Measurements from ENCODE around the gene FAM107B. TPM values are rescaled to one million over a fixed set of nuclear protein-coding genes. Genes with fewer than 3 reads are reported as not detected.

The FAM107B gene
- total and polyA plus RNA-seq, 10 of the 15 experiments (the other 5 are each of a cell fraction or from before 2014, with no cell fraction given): 22.9 to 162 (median 86.6) TPM

DNA sequence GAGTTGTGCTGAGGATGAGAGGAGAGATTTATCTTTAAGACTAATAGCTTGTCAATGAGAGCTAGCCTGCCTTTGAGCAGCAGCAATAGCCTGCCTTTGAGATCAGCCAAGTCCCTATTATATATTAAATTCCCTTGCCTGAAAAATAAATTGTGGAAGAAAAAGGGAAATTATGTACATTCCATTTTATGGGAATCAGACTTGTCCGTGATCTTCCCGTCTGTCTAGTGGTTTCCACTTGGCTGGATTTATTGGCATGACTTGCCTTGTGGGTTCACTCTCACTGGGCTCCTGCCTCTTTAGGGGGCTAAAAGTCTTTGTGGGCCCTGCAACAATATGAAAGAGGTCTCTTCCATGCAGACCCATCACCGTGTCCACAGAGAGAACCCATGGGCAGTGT, 272.3 kb downstream of the FAM107B start (continued):
- TF ChIP-seq, protein P1, sequence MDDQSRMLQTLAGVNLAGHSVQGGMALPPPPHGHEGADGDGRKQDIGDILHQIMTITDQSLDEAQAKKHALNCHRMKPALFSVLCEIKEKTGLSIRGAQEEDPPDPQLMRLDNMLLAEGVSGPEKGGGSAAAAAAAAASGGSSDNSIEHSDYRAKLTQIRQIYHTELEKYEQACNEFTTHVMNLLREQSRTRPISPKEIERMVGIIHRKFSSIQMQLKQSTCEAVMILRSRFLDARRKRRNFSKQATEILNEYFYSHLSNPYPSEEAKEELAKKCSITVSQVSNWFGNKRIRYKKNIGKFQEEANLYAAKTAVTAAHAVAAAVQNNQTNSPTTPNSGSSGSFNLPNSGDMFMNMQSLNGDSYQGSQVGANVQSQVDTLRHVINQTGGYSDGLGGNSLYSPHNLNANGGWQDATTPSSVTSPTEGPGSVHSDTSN (IDR thresholded peaks at IDR 0.05; ENCODE audit: insufficient replicate concordance, low read depth, low read length): no peak
- TF ChIP-seq POLR2AphosphoS5 (IDR thresholded peaks at IDR 0.05; ENCODE audit: low read length) (no peak), CBX5 (IDR thresholded peaks at IDR 0.05; ENCODE audit: low read depth) (no peak), BHLHE40 (IDR thresholded peaks at IDR 0.05; ENCODE audit: borderline replicate concordance in 1 of 2, low read depth in 2 of 2, low read length in 1 of 2) (no peak), PAX5 (IDR thresholded peaks at IDR 0.05; ENCODE audit: borderline replicate concordance, low read depth, low read length) (no peak), BCL11A (IDR thresholded peaks at IDR 0.05; ENCODE audit: low read depth, low read length) (no peak)

DNA sequence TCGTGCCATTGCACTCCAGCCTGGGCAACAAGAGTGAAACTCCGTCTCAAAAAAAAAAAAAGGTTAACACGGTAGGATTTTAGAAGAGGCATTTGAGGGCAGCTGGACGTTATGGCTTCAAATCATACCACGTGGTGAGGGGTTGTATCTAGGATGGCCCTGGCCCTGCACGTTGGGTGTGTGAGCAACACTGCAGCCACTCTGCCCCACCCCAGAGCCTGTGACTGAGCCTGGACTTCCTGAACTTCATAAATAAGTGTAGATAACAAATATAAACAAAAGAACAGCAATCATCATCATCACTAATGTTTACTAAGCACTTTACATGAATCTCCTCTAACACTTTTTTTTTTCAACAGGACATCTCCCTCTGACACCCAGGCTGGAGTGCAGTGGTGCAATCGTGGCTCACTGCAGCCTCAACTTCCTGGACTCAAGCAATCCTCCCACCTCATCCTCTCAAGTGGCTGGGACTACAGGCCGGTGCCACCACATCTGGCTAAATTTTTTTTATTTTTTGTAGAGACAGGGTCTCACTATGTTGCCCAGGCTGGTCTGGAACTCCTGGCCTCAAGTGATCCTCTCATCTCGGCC, 274.4 kb downstream of the FAM107B start:
- no peaks in the 10 kb centered on the region for H3K4me1 ChIP-seq (ENCODE audit: control insufficient read depth, insufficient read depth, low read length)
- H3K4me2 ChIP-seq (ENCODE audit: control insufficient read depth, insufficient read depth): no peak overlapping the region
- no peak overlapping the region for H3K9ac ChIP-seq (ENCODE audit: control insufficient read depth, insufficient read depth, low read length)
- SMC1A ChIA-PET (ENCODE audit: uncharacterized antibody, unreplicated experiment): interaction anchor here (0.8 to 5.4 kb wide), 3 partner anchors 314 to 323 kb away, joined by 3 to 22 read pairs (median 4); no protein-coding TSS in a partner anchor
- 15% methylated on average over 7 of the region's 9 CpGs for WGBS (ENCODE audit: insufficient coverage, insufficient replicate concordance, low lambda C conversion rate, missing lambda C conversion rate)
- H3K27me3 ChIP-seq (replicated peaks in 1 of 2; ENCODE audit: control insufficient read depth in 2 of 2, insufficient read depth in 2 of 2, low read length in 1 of 2): no peaks in the 10 kb centered on the region
- H3K79me2 ChIP-seq (ENCODE audit: control insufficient read depth, insufficient read depth, low read length): no peaks in the 10 kb centered on the region
- CTCF ChIA-PET: interaction anchor here (0.7 to 3.9 kb wide), 7 partner anchors 37 to 471 kb away, joined by 3 to 25 read pairs (median 4); partner anchors contain the start of genes CDNF, HSPA14 and MSANTD7
- no peaks in the 10 kb centered on the region for H3K9me3 ChIP-seq (replicated peaks; ENCODE audit: control insufficient read depth, insufficient read depth, low read length)
- POLR2A ChIA-PET: no interaction called here
- DNase-seq (ENCODE audit: low read depth, low spot score) (no peak), ATAC-seq (no peak), FAIRE-seq (no peak)
- no peak overlapping the region for H3K4me3 ChIP-seq
- RAD21 ChIA-PET (ENCODE audit: unreplicated experiment): interaction anchor here (3.2 kb wide), 1 partner anchor 323 kb away, joined by 16 read pairs; no protein-coding TSS in a partner anchor
- intact Hi-C loops (cut with micrococcal nuclease; ENCODE audit: unreplicated experiment) (no loop called here), in situ Hi-C loops (cut with MboI) (loop anchor here (5.0 kb wide), 1 partner anchor 322 kb away; no protein-coding TSS in a partner anchor)
- no TSS peak for BruUV-seq (replicated peaks)
- no peak overlapping the region for H2AFZ ChIP-seq (ENCODE audit: control insufficient read depth, low read depth, low read length)
- H4K20me1 ChIP-seq (ENCODE audit: control insufficient read depth, insufficient read depth): no peaks in the 10 kb centered on the region
- no peaks in the 10 kb centered on the region for H3K36me3 ChIP-seq (ENCODE audit: control insufficient read depth in 2 of 2, insufficient read depth in 2 of 2, low read length in 1 of 2)
- no peak overlapping the region for H3K27ac ChIP-seq (ENCODE audit: control insufficient read depth, insufficient read depth)
- TF ChIP-seq, protein P2, sequence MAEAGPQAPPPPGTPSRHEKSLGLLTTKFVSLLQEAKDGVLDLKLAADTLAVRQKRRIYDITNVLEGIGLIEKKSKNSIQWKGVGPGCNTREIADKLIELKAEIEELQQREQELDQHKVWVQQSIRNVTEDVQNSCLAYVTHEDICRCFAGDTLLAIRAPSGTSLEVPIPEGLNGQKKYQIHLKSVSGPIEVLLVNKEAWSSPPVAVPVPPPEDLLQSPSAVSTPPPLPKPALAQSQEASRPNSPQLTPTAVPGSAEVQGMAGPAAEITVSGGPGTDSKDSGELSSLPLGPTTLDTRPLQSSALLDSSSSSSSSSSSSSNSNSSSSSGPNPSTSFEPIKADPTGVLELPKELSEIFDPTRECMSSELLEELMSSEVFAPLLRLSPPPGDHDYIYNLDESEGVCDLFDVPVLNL (IDR thresholded peaks at IDR 0.05; ENCODE audit: low read depth, low read length): no peak
- TF ChIP-seq SIN3A (IDR thresholded peaks at IDR 0.05; ENCODE audit: low read depth, low read length) (no peak), TBL1XR1 (IDR thresholded peaks at IDR 0.05; ENCODE audit: low read depth, low read length) (no peak), RBBP5 (conservative IDR thresholded peaks at IDR 0.05) (no peak), RUNX3 (IDR thresholded peaks at IDR 0.05; ENCODE audit: low read length) (no peak), NRF1 (conservative IDR thresholded peaks at IDR 0.05; ENCODE audit: low read depth, low read length) (no peak), SPI1 (IDR thresholded peaks at IDR 0.05; ENCODE audit: borderline replicate concordance, insufficient read depth, low read depth, low read length) (no peak), IKZF2 (IDR thresholded peaks at IDR 0.05) (no peak), EZH2 (IDR thresholded peaks at IDR 0.05; ENCODE audit: borderline replicate concordance, control insufficient read depth, low read depth, low read length) (no peak), NFIC (IDR thresholded peaks at IDR 0.05; ENCODE audit: low read depth, low read length) (no peak), ZNF217 (IDR thresholded peaks at IDR 0.05) (no peak), ZNF274 (IDR thresholded peaks at IDR 0.05; ENCODE audit: insufficient read depth, insufficient read length) (no peak), LARP7 (IDR thresholded peaks at IDR 0.05) (no peak), FOXK2 (IDR thresholded peaks at IDR 0.05) (no peak), NBN (IDR thresholded peaks at IDR 0.05) (no peak)
- TF ChIP-seq, protein P3, sequence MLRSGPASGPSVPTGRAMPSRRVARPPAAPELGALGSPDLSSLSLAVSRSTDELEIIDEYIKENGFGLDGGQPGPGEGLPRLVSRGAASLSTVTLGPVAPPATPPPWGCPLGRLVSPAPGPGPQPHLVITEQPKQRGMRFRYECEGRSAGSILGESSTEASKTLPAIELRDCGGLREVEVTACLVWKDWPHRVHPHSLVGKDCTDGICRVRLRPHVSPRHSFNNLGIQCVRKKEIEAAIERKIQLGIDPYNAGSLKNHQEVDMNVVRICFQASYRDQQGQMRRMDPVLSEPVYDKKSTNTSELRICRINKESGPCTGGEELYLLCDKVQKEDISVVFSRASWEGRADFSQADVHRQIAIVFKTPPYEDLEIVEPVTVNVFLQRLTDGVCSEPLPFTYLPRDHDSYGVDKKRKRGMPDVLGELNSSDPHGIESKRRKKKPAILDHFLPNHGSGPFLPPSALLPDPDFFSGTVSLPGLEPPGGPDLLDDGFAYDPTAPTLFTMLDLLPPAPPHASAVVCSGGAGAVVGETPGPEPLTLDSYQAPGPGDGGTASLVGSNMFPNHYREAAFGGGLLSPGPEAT (IDR thresholded peaks at IDR 0.05; ENCODE audit: low read depth): no peak

Data from GM12878 (cell line).